Vagina (tissue), 2 donors: ENCODE results near the gene CMTM3.

Experiments
- CTCF ChIP-seq, 3 experiments: fragments of 450-650 bp in 2 of 3; fragments of 200-600 bp in 1 of 3; sonication (generic) in 1 of 3; IDR thresholded peaks; one replicate each; pipeline ENCODE4 v1.5.1; 2017 to 2019; ENCODE audit warnings: antibody characterized with exemption in 3 of 3, mild to moderate bottlenecking in 2 of 3, moderate library complexity in 2 of 3
- POLR2A ChIP-seq, 2 donors: fragments of 450-650 bp; IDR thresholded peaks; one replicate each; pipeline ENCODE4 v1.6.1; 2017; ENCODE audit warnings: antibody characterized with exemption in 2 of 2, mild to moderate bottlenecking in 2 of 2, moderate library complexity in 2 of 2
- POLR2AphosphoS5 ChIP-seq, 2 donors: sonication (generic); formaldehyde crosslinking; IDR thresholded peaks; one replicate each; pipeline ENCODE4 v1.9.0; 2017; ENCODE audit warnings: antibody characterized with exemption in 2 of 2, mild to moderate bottlenecking in 2 of 2, low read depth in 1 of 2; ENCODE audit not compliant: insufficient read depth in 1 of 2

- no peak for TF ChIP-seq CTCF (IDR thresholded peaks at IDR 0.05)
- TF ChIP-seq POLR2A (IDR thresholded peaks at IDR 0.05), result no peak
- TF ChIP-seq POLR2AphosphoS5 (IDR thresholded peaks at IDR 0.05; ENCODE audit: insufficient read depth in 1 of 2, low read depth in 1 of 2), result no peak
These were observed 7.3 kb upstream of the CMTM3 start for GRCh38 chr16:66596986-66597848.
